Hematopoietic multipotent progenitor cell treated with erythropoietin and hydrocortisone succinate and interleukin-3 and kit ligand, for 17 days (in vitro differentiated cells): ENCODE measurements around the gene TSR1.

Experiments
- DNase-seq: peaks from one replicate; pipeline ENCODE4 v3.0.0-alpha.2; 2015; ENCODE audit warnings: low spot score

The TSR1 gene

DNA sequence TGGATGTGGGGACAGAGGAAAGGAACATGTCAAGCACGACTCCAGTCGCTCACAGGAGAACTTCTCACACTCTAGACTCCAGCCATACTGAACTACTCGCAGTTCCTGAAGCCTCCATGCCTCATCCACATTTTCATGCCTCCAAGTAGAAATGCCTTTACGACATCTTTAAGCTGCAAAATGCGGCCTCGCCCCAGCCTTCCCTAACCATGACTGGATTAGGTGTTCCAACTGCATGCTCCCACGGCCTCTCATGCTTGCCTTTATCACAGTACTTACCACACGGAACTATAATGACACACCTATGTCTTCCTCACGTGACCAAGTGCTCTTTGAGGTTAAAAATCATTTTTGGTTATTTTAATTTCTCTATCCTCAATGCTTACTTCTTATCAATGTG, 56.5 kb downstream of the TSR1 start:
- no peak for DNase-seq

DNA sequence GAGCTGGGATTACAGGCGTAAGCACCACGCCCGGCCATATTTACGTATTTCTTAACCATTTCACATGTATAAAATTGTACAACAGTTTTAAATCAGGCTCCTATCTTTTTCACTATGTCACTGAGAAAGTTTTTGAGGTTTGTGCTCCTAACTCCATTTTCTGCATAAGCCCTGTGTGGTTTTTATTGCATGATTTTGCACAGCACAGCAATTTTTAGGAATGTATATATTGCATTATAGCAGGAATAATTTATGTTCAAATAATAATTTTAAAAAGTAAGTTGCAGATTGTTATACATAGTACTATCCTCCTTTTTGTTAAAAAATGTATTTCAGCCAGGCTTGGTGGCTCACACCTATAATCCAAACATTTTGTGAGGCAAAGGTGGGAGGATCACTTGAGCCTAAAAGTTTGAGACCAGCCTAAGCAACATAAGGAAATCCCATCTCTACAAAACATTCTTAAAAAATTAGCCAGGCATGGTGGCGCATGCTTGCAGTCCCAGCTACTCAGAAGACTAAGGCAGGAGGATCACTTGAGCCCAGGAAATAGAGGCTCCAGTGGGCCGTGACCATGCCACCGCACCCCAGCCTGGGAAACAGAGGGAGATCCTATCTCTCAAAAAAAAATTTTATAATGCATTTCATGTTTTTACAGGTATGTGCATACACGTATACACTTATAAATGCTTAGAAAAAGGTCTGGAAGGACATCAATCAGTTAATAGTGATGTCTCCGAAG, 58.7 kb downstream of the TSR1 start:
- no peak for DNase-seq

DNA sequence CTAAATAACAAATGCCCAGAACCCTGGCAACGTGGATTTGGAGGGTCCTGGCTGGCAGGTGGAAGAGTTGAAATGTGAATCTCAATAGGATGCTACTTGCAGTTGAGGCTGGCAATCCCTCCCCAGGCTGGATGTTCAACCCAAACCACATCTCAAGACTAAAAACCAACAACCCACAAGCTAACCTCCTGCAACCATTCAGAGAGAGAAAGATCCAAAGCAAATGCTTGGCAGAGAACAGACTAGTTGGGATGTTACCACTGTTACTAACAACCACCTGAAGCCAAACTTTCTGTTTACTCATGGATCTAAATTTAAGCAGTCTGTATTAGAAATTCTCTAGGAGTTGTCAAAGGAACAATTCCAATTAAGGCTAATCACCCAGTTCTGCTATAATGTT, 60.5 kb downstream of the TSR1 start:
- no peak for DNase-seq

DNA sequence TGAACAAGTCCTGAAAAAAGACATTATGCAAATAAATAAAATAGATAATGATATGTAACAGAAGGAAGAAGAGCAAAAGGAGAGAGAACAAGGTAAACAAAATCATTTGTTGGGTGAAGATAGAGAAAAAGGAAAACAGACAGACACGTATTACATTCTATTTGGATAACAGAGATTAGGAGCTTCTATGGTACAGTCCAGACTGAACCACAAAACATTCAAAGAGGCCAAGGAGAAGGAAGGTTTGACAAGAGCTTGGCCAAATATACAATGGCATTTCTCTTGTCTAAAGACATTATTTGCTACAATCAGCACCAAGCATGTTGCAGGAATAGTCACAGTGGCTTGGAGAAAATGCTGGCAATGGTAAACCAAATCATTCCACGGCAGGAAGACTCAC, 61.8 kb downstream of the TSR1 start:
- DNase-seq: no peak
